Ovary (tissue), 9 donors: ENCODE results near the gene CACNG7. TPM values are rescaled to one million over a fixed set of nuclear protein-coding genes. Genes with fewer than 3 reads are reported as not detected.

Experiments used
- DNase-seq, 5 donors: peaks; one replicate each; pipeline ENCODE4 v3.0.0-alpha.2; 2019 to 2020
- H3K27ac ChIP-seq, 2 donors: fragments of 200-600 bp; one replicate each; pipeline versions ENCODE4 v1.5.1 to v1.8.0; 2019 to 2022
- H3K27me3 ChIP-seq: fragments of 200-600 bp; one replicate; pipeline ENCODE4 v1.8.0; 2022
- H3K36me3 ChIP-seq: fragments of 200-600 bp; sonication (generic); one replicate; pipeline ENCODE4 v1.5.1; 2019
- H3K4me1 ChIP-seq: one replicate; pipeline ENCODE4 v1.8.1; 2013; ENCODE audit warnings: mild to moderate bottlenecking, moderate library complexity; ENCODE audit not compliant: insufficient read depth
- H3K4me3 ChIP-seq: fragments of 200-600 bp; sonication (generic); one replicate; pipeline ENCODE4 v1.5.1; 2017
- H3K9me3 ChIP-seq, 2 donors: fragments of 200-600 bp in 1 of 2; sonication (generic) in 1 of 2; one replicate each; pipeline versions ENCODE4 v1.5.1 to v1.8.1; 2013 to 2019; ENCODE audit warnings: mild to moderate bottlenecking in 1 of 2, moderate library complexity in 1 of 2
- CTCF ChIP-seq, 3 donors: fragments of 450-650 bp in 2 of 3; fragments of 200-600 bp in 1 of 3; IDR thresholded peaks; one replicate each; pipeline versions ENCODE4 v1.5.1 to v1.8.0; 2016 to 2022; ENCODE audit warnings: antibody characterized with exemption in 3 of 3, mild to moderate bottlenecking in 1 of 3
- EP300 ChIP-seq: sonication (generic); formaldehyde crosslinking; IDR thresholded peaks from one replicate; pipeline ENCODE4 v1.6.1; 2017; ENCODE audit warnings: antibody characterized with exemption
- POLR2A ChIP-seq: fragments of 450-650 bp; IDR thresholded peaks from one replicate; pipeline ENCODE4 v1.6.1; 2017; ENCODE audit warnings: antibody characterized with exemption, mild to moderate bottlenecking, moderate library complexity
- WGBS, 3 donors: extraction: QIAGEN DNeasy Blood & Tissue Kit in 1 of 3; methylation state at CpG; one replicate each; pipeline versions ENCODE4 v1.1.5 to v1.1.7; 2013 to 2017; 5-methylcytosine and 5-hydroxymethylcytosine counted together
- intact Hi-C, 4 donors: fragments of 100-400 bp; cut with DNase I; formaldehyde crosslinking; loops; one replicate each; pipeline versions ENCODE4 v1.11.0 to v1.15.1; 2022 to 2023
- polyA plus RNA-seq, 2 donors: library from polyadenylated mRNA; stranded (reverse); fragments of 200-250 nt in 1 of 2; fragments of 350-450 nt in 1 of 2; fragmentation: Illumina TruSeq in 1 of 2; extraction: RNeasy Lipid Tissue Mini Kit (QIAGEN cat#74804) in 1 of 2; gene quantifications; one replicate each; pipeline ENCODE4 v1.2.3, GENCODE V29; 2013 to 2014
- total RNA-seq, 7 donors: library from RNA; depleted of rRNA in 2 of 7; stranded (reverse); fragments of >200 nt in 2 of 7; fragmentation: NEBNext Ultra II Directional in 3 of 7; extraction: Animal tissue kit (Norgen Biotek cat#: 25700) in 3 of 7; gene quantifications; one replicate each; pipeline versions ENCODE4 v1.1.0 to v1.2.4, GENCODE V29; 2016 to 2023
- donor health status: DM: no; HTN: no; CAD: no; lungs with moderate emphysema.
- donor health status: DM: no; HTN: no; CAD: no.
- donor health status: Bipolar disorder and iron deficiency.
- donor health status: DM: yes; HTN: yes; CAD: no.
- donor health status: DM: no; HTN: no; CAD: no.
- donor health status: DM: yes; HTN: yes; CAD: no.

CACNG7 gene
- total and polyA plus RNA-seq, 9 donors: 0.02 TPM; not detected in 8

- Histone ChIP-seq H3K9me3 (no peaks in the 10 kb centered on the region), H3K4me3 (no peak overlapping the region), H3K36me3 (no peaks in the 10 kb centered on the region), H3K4me1 (no peaks in the 10 kb centered on the region), H3K27me3 (no peaks in the 10 kb centered on the region), H3K27ac (no peak overlapping the region)
- 1% methylated on average over 14 of the region's 14 CpGs for WGBS, 3 donors
- DNase-seq: no peak
- TF ChIP-seq CTCF (IDR thresholded peaks at IDR 0.05): no peak
- TF ChIP-seq POLR2A: no peak
- no peak for TF ChIP-seq EP300
- intact Hi-C loops: no loop called here
These were observed 49.1 kb downstream of the CACNG7 start for GRCh38 chr19:53958168-53958571.

GRCh38 chr19:53958823-53959757, 50.0 kb downstream of the CACNG7 start:
- H3K27me3 ChIP-seq: no peaks in the 10 kb centered on the region
- intact Hi-C loops: no loop called here
- no peaks in the 10 kb centered on the region for H3K4me1 ChIP-seq
- H3K9me3 ChIP-seq: no peaks in the 10 kb centered on the region
- H3K36me3 ChIP-seq: no peaks in the 10 kb centered on the region
- no peak overlapping the region for H3K27ac ChIP-seq
- no peak overlapping the region for H3K4me3 ChIP-seq
- 1 to 2% (median 2%) methylated on average over 22 of the region's 22 CpGs for WGBS, 3 donors
- no peak for DNase-seq
- TF ChIP-seq CTCF (IDR thresholded peaks at IDR 0.05): no peak
- TF ChIP-seq EP300: no peak
- no peak for TF ChIP-seq POLR2A

GRCh38 chr19:53960187-53960586, 51.1 kb downstream of the CACNG7 start:
- 1% methylated on average over 10 of the region's 10 CpGs for WGBS, 3 donors
- Histone ChIP-seq H3K27ac (no peak overlapping the region), H3K4me3 (no peak overlapping the region), H3K27me3 (no peaks in the 10 kb centered on the region), H3K36me3 (no peaks in the 10 kb centered on the region), H3K9me3 (no peaks in the 10 kb centered on the region), H3K4me1 (no peaks in the 10 kb centered on the region)
- intact Hi-C loops: no loop called here
- no peak for DNase-seq
- no peak for TF ChIP-seq CTCF (IDR thresholded peaks at IDR 0.05)
- no peak for TF ChIP-seq EP300
- TF ChIP-seq POLR2A: no peak

GRCh38 chr19:53960886-53961285, 51.8 kb downstream of the CACNG7 start:
- intact Hi-C loops: no loop called here
- Histone ChIP-seq H3K27me3 (no peaks in the 10 kb centered on the region), H3K4me1 (no peaks in the 10 kb centered on the region), H3K36me3 (no peaks in the 10 kb centered on the region), H3K9me3 (no peaks in the 10 kb centered on the region), H3K4me3 (no peak overlapping the region), H3K27ac (no peak overlapping the region)
- DNase-seq: no peak
- TF ChIP-seq CTCF (IDR thresholded peaks at IDR 0.05) (no peak), POLR2A (no peak), EP300 (no peak)
- WGBS, 3 donors: 2 to 4% (median 3%) methylated on average over 8 of the region's 8 CpGs
